Measurements from ENCODE around the gene CBL.

CBL gene

DNA sequence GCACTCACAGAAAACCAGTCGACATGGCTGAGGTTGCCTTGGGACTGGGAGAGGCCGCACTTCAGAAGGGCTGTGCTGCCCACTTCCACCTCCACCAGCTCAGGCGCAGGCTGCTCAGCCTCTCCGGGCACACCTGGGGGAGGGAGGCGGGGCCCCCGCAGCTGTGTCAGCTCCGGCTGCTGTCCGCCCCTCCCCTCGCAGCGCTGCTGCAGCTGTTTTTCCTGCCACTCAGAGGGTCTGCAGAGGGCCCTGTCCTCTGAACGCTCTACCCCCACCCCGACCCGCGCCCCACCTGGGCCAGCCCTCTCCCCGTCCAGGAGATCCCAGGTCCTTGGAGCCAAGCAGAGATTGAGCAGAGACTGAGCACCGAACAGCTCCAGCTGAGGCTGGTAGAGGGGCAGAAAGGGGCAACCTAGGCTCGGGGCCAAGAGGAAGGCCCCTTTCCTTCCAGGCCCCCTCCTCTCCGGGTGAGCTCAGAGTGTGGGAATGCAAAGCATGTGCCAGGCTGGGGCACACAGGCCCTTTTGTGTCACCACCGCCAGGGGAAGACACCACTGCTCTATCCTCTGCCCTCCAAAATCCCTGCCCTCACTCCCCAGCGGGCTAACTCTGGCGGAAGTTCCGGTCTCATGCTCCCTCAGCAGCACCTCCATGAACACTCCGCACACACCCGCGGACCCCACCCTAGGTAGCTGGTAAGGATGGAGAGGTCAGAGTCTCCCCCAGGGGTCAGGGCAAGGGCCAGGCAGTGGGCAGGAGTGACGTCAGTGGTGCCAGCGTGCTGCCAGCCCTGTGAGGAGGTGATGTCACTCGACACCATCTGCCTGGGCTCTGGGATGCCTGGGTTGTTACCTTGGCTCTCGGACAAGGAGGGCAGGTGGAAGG lies 109.2 kb downstream of the CBL start:
- peak; percentile 60 to 67 for ATAC-seq

- no peak for ATAC-seq
Observed at GRCh38 chr11:119316016-119316728, 110.0 kb downstream of the CBL start.

GRCh38 chr11:119316729-119317591 lies 110.8 kb downstream of the CBL start, which contains the start of gene MCAM:
Gene MCAM (minus strand): TSS chr11:119317130. CDS start chr11:119317101, 29 bp downstream.
- ATAC-seq: no peak

- ATAC-seq: no peak
Observed at GRCh38 chr11:119317592-119318239, 111.6 kb downstream of the CBL start.

DNA sequence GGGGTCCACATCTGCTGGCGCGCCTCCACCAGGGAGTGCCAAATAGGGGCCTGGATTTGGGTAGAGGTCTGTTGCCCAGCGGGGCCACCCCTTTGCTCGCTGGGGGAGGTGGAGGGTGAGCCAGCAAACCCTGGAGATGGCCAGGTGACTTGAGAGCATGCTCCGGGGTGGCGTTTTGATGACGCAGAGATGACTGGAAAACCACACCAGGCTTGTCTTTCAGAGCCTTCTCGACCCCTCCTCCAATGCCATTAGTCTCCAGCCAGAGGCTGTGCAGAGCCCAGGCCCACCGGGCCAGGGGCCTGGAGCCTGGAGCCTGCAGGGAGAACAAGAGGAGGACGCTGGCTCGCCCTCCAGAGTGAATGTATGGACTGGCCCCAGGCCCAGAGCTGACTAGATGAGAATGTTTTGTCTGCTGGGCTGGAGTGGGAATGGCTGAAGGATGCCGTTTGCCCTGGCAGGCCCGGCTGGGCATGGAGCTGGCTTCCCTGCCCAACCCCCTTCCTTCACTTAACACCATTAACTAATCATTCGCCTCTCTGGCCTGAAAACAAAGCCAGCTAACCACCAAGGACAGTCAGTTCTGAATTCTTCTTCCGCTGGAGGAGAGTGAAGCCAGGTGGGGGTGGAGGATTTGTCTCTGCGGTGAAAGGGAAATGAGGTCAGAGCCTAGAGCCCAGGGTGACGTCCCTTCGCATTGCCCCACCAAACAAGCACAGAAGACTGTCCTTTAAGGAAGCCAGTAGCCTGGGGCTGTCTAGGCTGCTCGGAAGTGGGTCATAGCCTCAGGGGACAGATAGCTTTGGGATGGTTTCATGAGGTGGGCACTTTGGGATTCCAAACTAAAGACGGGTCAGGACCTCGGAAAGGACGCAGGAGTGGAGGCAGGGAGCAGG lies 112.3 kb downstream of the CBL start:
- ATAC-seq: peak in 1 of 2 donors; percentile 18

- ATAC-seq: no peak
Observed at GRCh38 chr11:119319136-119319699, 113.1 kb downstream of the CBL start.

DNA sequence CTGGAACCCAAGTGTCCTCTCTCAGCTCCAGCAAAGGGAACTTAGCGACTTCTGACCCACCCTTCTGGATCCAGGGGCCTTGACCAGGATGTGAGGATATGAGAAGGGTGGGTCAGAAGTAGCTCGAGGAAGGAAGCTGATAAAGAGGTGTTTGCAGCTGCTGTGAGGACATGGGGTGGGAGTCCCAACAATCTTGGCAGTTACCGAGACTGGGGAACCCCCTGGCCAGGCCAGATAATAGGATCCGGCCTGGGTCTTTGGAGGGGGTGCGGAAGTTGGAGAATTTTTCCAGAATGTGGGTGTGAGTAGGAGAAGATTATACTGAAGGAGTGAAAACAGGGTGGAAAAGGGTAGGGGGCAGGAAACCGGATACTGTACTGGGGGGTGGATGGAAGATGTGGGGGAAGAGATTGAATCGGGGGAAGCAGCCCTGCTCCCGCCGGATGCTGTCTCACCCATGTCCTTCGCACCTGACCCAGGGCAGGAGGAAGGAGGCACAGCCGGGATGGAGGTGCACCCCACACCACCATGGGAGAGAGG lies 113.6 kb downstream of the CBL start:
- ATAC-seq: no peak

DNA sequence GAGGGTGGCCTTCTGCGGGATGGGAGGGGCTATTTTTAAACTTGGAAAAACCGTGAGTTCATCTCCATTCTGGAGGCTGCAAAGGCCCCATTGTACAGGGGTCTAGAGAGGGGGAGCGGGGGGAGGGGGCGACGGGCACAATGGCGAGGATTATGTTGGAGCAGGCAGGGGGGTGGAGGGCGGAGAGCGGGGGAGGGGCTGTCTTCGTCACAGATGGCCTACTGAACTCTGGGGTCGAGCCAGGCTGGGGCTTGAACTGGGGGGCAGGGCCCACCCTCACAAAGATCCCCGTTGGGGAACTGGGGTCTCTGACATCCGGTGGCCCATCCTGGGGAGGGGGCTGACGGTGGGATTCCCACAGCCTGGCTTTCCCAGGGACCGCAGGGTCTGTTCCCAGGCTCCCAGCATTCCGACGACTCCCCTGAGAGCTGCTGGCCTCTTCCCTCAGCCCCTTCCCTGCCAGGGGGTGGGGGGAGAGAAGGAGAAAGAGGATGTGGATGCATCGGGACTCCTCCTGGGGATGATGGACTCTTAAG lies 114.2 kb downstream of the CBL start:
- no peak for ATAC-seq

- ATAC-seq: peak; percentile 49 to 63
Observed at GRCh38 chr11:119320776-119321524, 114.8 kb downstream of the CBL start.

- no peak for ATAC-seq
Observed at GRCh38 chr11:119322360-119322739, 116.2 kb downstream of the CBL start.

DNA sequence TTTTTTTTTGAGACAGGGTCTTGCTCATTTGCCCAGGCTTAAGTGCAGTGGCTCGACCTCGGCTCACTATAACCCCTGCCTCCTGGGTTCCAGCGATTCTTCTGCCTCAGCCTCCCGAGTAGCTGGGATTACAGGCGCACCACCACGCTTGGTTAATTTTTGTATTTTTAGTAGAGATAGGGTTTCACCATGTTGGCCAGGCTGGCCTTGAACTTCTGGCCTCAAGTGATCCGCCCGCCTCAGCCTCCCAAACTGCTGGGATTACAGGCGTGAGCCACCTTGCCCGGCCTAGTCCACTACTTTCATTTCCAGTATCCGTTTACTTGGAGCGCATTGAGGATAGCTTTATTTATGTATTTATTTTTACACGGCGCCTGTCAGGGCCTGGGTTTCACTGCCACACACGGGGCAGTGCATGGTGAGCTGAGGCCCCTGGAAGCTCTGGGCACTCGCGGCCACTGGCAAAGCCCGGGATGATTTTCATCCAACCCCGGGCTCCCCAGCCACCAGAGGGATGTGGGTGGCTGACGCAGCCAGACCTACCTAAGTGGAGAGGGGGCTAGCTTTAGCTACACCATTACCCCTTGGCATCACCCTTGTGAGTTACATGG lies 116.9 kb downstream of the CBL start:
- ATAC-seq: no peak

DNA sequence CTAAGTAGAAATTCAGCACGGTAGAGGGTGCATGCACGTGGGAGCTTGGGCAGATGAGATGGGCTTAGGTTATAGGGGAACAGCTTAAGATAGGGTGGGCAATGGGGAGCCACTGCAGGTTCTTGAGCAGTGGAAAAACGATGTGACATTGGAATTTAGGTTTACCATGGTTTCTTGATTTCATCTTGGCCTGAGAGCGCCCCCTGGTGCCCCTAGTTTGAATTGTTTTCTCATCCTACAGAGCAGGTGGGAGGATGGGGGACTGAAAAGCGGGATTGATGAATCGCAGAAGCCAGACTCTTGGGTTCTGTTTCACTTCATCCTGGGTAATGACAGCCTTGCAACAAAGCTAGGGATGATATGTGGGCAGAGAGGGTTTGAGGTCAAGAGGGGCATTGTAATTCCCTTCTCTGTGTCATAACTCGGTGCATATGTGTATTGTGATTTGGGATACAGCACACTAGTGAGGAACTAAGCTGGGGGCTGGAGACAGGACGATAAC lies 117.4 kb downstream of the CBL start:
- no peak for ATAC-seq

- ATAC-seq: no peak
Observed at GRCh38 chr11:119324189-119324588, 118.0 kb downstream of the CBL start.

GRCh38 chr11:119329320-119329719 lies 123.2 kb downstream of the CBL start:
- no peak for ATAC-seq

GRCh38 chr11:119330237-119330636 lies 124.1 kb downstream of the CBL start:
- no peak for ATAC-seq

DNA sequence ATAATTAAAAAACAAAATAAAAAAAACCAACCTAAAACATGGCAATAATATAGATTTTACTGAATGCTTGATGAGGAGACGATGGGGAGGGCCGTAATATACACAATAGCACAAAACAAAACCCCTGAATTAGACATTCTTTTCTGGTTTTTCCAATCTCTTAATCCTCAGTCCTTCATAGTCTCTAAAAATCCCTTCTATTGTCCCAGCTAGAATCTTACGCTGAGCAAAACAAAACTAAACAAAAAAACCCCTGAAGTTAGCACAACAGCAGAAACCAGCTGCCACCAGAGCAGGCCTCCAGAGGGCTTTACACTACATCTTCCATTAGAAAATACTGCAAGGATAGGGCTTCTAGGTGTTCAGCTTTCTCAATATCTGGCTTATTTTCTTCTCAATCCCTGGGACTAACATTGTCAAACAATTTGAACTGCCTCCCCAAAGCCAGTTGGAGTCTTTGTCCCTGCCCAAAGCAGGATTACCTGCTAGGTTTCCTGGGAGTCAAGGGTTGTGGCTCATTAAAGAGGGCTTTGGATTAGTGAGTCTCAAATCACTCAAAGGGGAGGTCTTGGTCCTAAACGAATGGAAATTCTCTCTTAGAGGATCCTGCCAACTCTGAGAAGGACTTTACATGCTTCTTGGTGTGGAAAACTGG lies 126.1 kb downstream of the CBL start:
- no peak for ATAC-seq

DNA sequence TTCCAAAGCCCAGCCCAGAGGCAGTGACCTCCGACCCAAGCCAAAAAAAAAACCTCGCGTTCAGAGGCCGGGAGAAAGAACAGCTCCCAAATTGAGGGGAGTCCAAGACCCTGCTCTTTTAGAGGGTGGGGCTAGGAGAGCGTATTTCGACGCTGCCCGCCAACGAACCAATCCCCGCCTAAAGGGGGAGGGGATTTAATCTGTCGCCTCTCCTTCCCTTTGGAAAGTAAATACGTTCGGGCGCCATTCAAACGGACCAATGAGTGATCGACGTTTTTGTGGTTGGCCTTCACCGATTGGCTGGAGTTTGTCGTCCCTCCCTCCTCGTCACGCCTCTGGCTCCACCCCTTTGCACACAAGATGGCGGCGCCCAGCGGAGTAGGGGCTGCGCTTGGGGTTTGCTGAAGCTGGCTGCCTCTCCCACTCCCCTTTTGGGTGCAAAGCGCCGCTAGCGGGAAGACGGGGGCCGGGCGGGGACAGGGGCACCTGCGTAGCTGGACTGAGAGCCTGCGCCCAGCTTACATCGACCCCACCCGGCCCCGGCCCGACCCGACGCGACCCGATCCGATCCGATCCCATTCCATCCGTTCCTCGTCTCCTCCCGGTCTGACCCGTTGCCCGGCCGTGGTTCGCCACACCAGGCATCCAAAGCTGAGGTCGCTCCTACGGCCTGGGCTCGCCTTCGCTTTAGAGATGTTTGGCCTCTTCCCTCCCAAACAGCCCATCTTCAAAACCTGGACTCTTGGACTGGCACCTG lies 128.2 kb downstream of the CBL start, which contains the start of gene RNF26:
RNF26 (plus strand) TSS at position 354 of the 757 bp plus-strand sequence. CDS start 596 bp downstream, outside the sequence.
- ATAC-seq: peak; percentile 97
